HCT116 (cell line): ENCODE measurements around the gene SH3RF2. TPM values are rescaled to one million over a fixed set of nuclear protein-coding genes. Genes with fewer than 3 reads are reported as not detected.

Source experiments
- ATAC-seq: fragments of 200-7000 bp; cut with Tn5 transposase; 2 replicates; pipeline ENCODE4 v1.9.1; 2020; ENCODE audit warnings: mild to moderate bottlenecking, moderate library complexity
- BruUV-seq: library from RNA; stranded (reverse); fragments of 400-500 nt; replicated peaks from 2 replicates; lab custom pipeline; 2021; lab: Mats Ljungman, UMichigan
- CTCF ChIA-PET: fragments of 300-600 bp; sonication (Branson Sonifier 250); formaldehyde crosslinking; loops from one replicate; lab custom pipeline; 2021; ENCODE audit warnings: antibody characterized with exemption; lab: Charles Lee
- POLR2A ChIA-PET: fragments of 300-600, 350-600 bp; sonication (Branson Sonifier 250); formaldehyde crosslinking; loops from one replicate; lab custom pipeline; 2021; ENCODE audit warnings: antibody characterized with exemption; lab: Charles Lee
- RAD21 ChIA-PET, 2 experiments: fragments of 300-600 bp; sonication (Branson Sonifier 250); formaldehyde crosslinking; loops; one replicate each; lab custom pipeline; 2023; ENCODE audit warnings: low total read pairs in 2 of 2; ENCODE audit not compliant: uncharacterized antibody in 2 of 2, unreplicated experiment in 2 of 2, low non-redundant PET in 1 of 2; lab: Charles Lee
- DNase-seq: peaks from one replicate; pipeline ENCODE4 v3.0.0-alpha.2; 2010; ENCODE audit warnings: low read depth, low spot score
- H2AFZ ChIP-seq: fragments of 200-600 bp; shearing (Covaris generic), sonication (generic); 2 replicates; pipeline ENCODE4 v1.6.1; 2017; ENCODE audit warnings: low read depth, mixed run types, mixed read lengths, antibody characterized with exemption, low read length; ENCODE audit not compliant: poor library complexity, severe bottlenecking
- H3K27ac ChIP-seq: 2 replicates; pipeline ENCODE4 v1.5.1; 2012; ENCODE audit warnings: low read depth, low read length
- H3K27me3 ChIP-seq: fragments of 200-600 bp; sonication (generic); 2 replicates; pipeline ENCODE4 v1.6.1; 2016; ENCODE audit warnings: mixed run types, low read length, mixed read lengths; ENCODE audit not compliant: insufficient read depth
- H3K36me3 ChIP-seq, 2 experiments: fragments of 200-500 bp in 1 of 2; fragments of 200-600 bp in 1 of 2; sonication (Bioruptor generic) in 1 of 2; sonication (generic) in 1 of 2; 2 replicates each; pipeline versions ENCODE4 v1.5.1 to v1.6.1; 2014 to 2016; ENCODE audit warnings: low read length in 2 of 2, inconsistent platforms in 1 of 2, mixed read lengths in 1 of 2, mixed run types in 1 of 2; ENCODE audit not compliant: insufficient read depth in 2 of 2, control insufficient read depth in 1 of 2
- H3K4me1 ChIP-seq, 2 experiments: fragments of 200-600 bp in 1 of 2; sonication (generic) in 1 of 2; 2 replicates each; pipeline versions ENCODE4 v1.5.1 to v1.6.1; 2012 to 2017; ENCODE audit warnings: low read length in 2 of 2, inconsistent platforms in 1 of 2, mild to moderate bottlenecking in 1 of 2, mixed read lengths in 1 of 2, mixed run types in 1 of 2, moderate library complexity in 1 of 2; ENCODE audit not compliant: insufficient read depth in 2 of 2, control insufficient read depth in 1 of 2
- H3K4me2 ChIP-seq: fragments of 200-600 bp; sonication (generic); 2 replicates; pipeline ENCODE4 v1.6.1; 2017; ENCODE audit warnings: mixed run types, low read length, mixed read lengths
- H3K4me3 ChIP-seq, 2 experiments: fragments of 200-600 bp in 1 of 2; sonication (generic) in 1 of 2; replicated peaks in 1 of 2; 2 replicates each; pipeline ENCODE4 v1.5.1; 2011 to 2016; ENCODE audit warnings: low read length in 2 of 2, control low read depth in 1 of 2, low read depth in 1 of 2, mild to moderate bottlenecking in 1 of 2, mixed read lengths in 1 of 2, mixed run types in 1 of 2
- H3K79me2 ChIP-seq: fragments of 200-600 bp; sonication (generic); 2 replicates; pipeline ENCODE4 v1.6.1; 2017; ENCODE audit warnings: mild to moderate bottlenecking, mixed run types, low read length, moderate library complexity, mixed read lengths; ENCODE audit not compliant: insufficient read depth
- H3K9ac ChIP-seq: fragments of 200-600 bp; sonication (generic); 2 replicates; pipeline ENCODE4 v1.6.1; 2016; ENCODE audit warnings: low read length, mixed read lengths
- H3K9me2 ChIP-seq: fragments of 200-600 bp; sonication (generic), shearing (Covaris generic); 2 replicates; pipeline ENCODE4 v1.6.1; 2017; ENCODE audit warnings: mixed run types, mild to moderate bottlenecking, moderate library complexity; ENCODE audit not compliant: insufficient read depth
- H3K9me3 ChIP-seq, 2 experiments: fragments of 200-500 bp in 1 of 2; fragments of 200-600 bp in 1 of 2; sonication (Bioruptor generic) in 1 of 2; sonication (generic) in 1 of 2; 2 replicates each; pipeline ENCODE4 v1.6.1; 2014 to 2017; ENCODE audit warnings: low read length in 2 of 2, mixed read lengths in 2 of 2, inconsistent platforms in 1 of 2, low read depth in 1 of 2, mild to moderate bottlenecking in 1 of 2, mixed run types in 1 of 2, moderate library complexity in 1 of 2; ENCODE audit not compliant: control insufficient read depth in 1 of 2, insufficient read depth in 1 of 2
- H4K20me1 ChIP-seq: fragments of 200-600 bp; sonication (generic), shearing (Covaris generic); 2 replicates; pipeline ENCODE4 v1.6.1; 2017; ENCODE audit warnings: mixed run types, mild to moderate bottlenecking, moderate library complexity; ENCODE audit not compliant: insufficient read depth
- CTCF ChIP-seq, 3 experiments: fragments of 200-600 bp in 1 of 3; sonication (generic) in 1 of 3; IDR thresholded peaks in 2 of 3; conservative IDR thresholded peaks in 1 of 3; 2 replicates each; pipeline ENCODE4 v1.5.1; 2012 to 2017; ENCODE audit warnings: low read depth in 2 of 3, low read length in 2 of 3, antibody characterized with exemption in 1 of 3, borderline replicate concordance in 1 of 3, control low read depth in 1 of 3, mild to moderate bottlenecking in 1 of 3, mixed read lengths in 1 of 3, mixed run types in 1 of 3, moderate library complexity in 1 of 3; ENCODE audit not compliant: insufficient read depth in 1 of 3
- EZH2phosphoT487 ChIP-seq: fragments of 200-600 bp; IDR thresholded peaks from 2 replicates; pipeline ENCODE4 v1.6.1; 2018; ENCODE audit warnings: antibody characterized with exemption, borderline replicate concordance
- FOSL1 ChIP-seq: IDR thresholded peaks from 2 replicates; pipeline ENCODE4 v1.6.1; 2012; ENCODE audit warnings: low read depth
- POLR2AphosphoS5 ChIP-seq: IDR thresholded peaks from 2 replicates; pipeline ENCODE4 v1.6.1; 2011; ENCODE audit warnings: mild to moderate bottlenecking, low read depth, low read length, moderate library complexity
- TCF7L2 ChIP-seq: IDR thresholded peaks from 2 replicates; pipeline ENCODE4 v1.7.0; 2011; ENCODE audit warnings: borderline replicate concordance, inconsistent platforms; ENCODE audit not compliant: insufficient read depth, insufficient read length; ENCODE audit errors: extremely low read depth
- intact Hi-C: fragments of 100-400 bp; cut with micrococcal nuclease; formaldehyde crosslinking; loops from 2 replicates; pipeline ENCODE4 v1.10.0; 2022
- total RNA-seq: library from RNA; stranded (reverse); gene quantifications from one replicate; pipeline ENCODE4 v1.2.1, GENCODE V29; 2021; ENCODE audit not compliant: unreplicated experiment

The SH3RF2 gene
- total RNA-seq, 1 experiment from 2014 or later, result 14.3 TPM

- CTCF ChIA-PET, result interaction anchor here (0.9 kb wide), 1 partner anchor 46 kb away, joined by 3 read pairs; no protein-coding TSS in a partner anchor
- no TSS peak for BruUV-seq
- Histone ChIP-seq H3K9me3 (no peaks in the 10 kb centered on the region), H4K20me1 (no peaks in the 10 kb centered on the region), H3K27ac (peak overlapping the region; percentile 86; the same call in 1 of the 2 replicates), H3K4me2 (peak overlapping the region; percentile 84), H3K36me3 (no peaks in the 10 kb centered on the region), H3K9me2 (no peaks in the 10 kb centered on the region), H3K9ac (peak overlapping the region; percentile 9; the same call in 1 of the 2 replicates), H3K4me1 (peaks cover 48 to 89% of the 10 kb centered on the region in 2 experiments), H3K4me3 (peak overlapping the region in 1 of 2 experiments; percentile 60; a peak in 2 of 4 replicates), H3K27me3 (no peaks in the 10 kb centered on the region), H3K79me2 (peaks cover 17% of the 10 kb centered on the region), H2AFZ (peak overlapping the region; percentile 90)
- POLR2A ChIA-PET, result interaction anchor here (1.1 to 1.3 kb wide), 3 partner anchors 9 to 107 kb away, joined by 3 to 4 read pairs (median 3); no protein-coding TSS in a partner anchor
- RAD21 ChIA-PET, result no interaction called here
- DNase-seq (no peak), ATAC-seq (no peak)
- TF ChIP-seq FOSL1, result no peak
- 0 out of 6 replicates have a peak, but pooled peaks of 1 of the 3 experiments have one; percentile 5 for TF ChIP-seq CTCF (IDR thresholded peaks at IDR 0.05 in 2 of 3, conservative IDR thresholded peaks at IDR 0.05 in 1 of 3; ENCODE audit: borderline replicate concordance in 1 of 3, insufficient read depth in 1 of 3, low read depth in 2 of 3, low read length in 2 of 3)
- intact Hi-C loops, result loop anchor here (10.0 kb wide), 2 partner anchors 99 to 511 kb away; partner anchors contain the start of genes PRELID2 and TCERG1
These were observed 2.1 kb upstream of the SH3RF2 start for GRCh38 chr5:145934276-145934675.

- ChIA-PET RAD21 (no interaction called here), CTCF (interaction anchor here (2.3 kb wide), 1 partner anchor 9 kb away, joined by 6 read pairs; no protein-coding TSS in a partner anchor), POLR2A (no interaction called here)
- Histone ChIP-seq H4K20me1 (no peaks in the 10 kb centered on the region), H3K9ac (peak overlapping the region; percentile 64), H3K4me2 (peak overlapping the region; percentile 84), H3K79me2 (peaks cover 38% of the 10 kb centered on the region), H3K27me3 (no peaks in the 10 kb centered on the region), H3K9me2 (no peaks in the 10 kb centered on the region), H2AFZ (no peak overlapping the region), H3K4me1 (peaks cover 61 to 100% of the 10 kb centered on the region in 2 experiments), H3K4me3 (peak overlapping the region; percentile 60), H3K9me3 (no peaks in the 10 kb centered on the region), H3K36me3 (no peaks in the 10 kb centered on the region), H3K27ac (peak overlapping the region; percentile 86)
- DNase-seq (peak; percentile 78), ATAC-seq (peak; percentile 39)
- TF ChIP-seq TCF7L2 (peak; percentile 56), POLR2AphosphoS5 (peak; percentile 74), EZH2phosphoT487 (no peak)
- no TSS peak for BruUV-seq
- intact Hi-C loops, result loop anchor here (10.0 kb wide), 2 partner anchors 103 to 507 kb away; partner anchors contain the start of genes PRELID2 and TCERG1
These were observed 1.3 kb downstream of the SH3RF2 start for GRCh38 chr5:145937432-145938250.
